ENCODE data around the gene FUCA1. TPM values are rescaled to one million over a fixed set of nuclear protein-coding genes. Genes with fewer than 3 reads are reported as not detected.

FUCA1 gene
- total RNA-seq, 1 donor from 2014 or later: 8.8 TPM

- Mint-ChIP-seq H3K27me3 (ENCODE audit: unreplicated experiment) (no peaks in the 10 kb centered on the region), H3K27ac (ENCODE audit: unreplicated experiment) (no peak overlapping the region), H3K9me3 (ENCODE audit: unreplicated experiment) (no peaks in the 10 kb centered on the region), H3K36me3 (ENCODE audit: unreplicated experiment) (no peaks in the 10 kb centered on the region), H3K4me1 (ENCODE audit: low read depth, unreplicated experiment) (no peaks in the 10 kb centered on the region), H3K4me3 (ENCODE audit: unreplicated experiment) (peak overlapping the region; percentile 56)
- DNase-seq: peak; percentile 59
- peak; percentile 62 for TF ChIP-seq CTCF (IDR thresholded peaks at IDR 0.05; ENCODE audit: partially characterized antibody, unreplicated experiment)
These were observed 57.1 kb downstream of the FUCA1 start for GRCh38 chr1:23810818-23811540.

- DNase-seq: peak; percentile 82
- Mint-ChIP-seq H3K4me3 (ENCODE audit: unreplicated experiment) (no peak overlapping the region), H3K27me3 (ENCODE audit: unreplicated experiment) (no peaks in the 10 kb centered on the region), H3K27ac (ENCODE audit: unreplicated experiment) (no peak overlapping the region), H3K36me3 (ENCODE audit: unreplicated experiment) (no peaks in the 10 kb centered on the region), H3K9me3 (ENCODE audit: unreplicated experiment) (no peaks in the 10 kb centered on the region), H3K4me1 (ENCODE audit: low read depth, unreplicated experiment) (no peaks in the 10 kb centered on the region)
- TF ChIP-seq CTCF (IDR thresholded peaks at IDR 0.05; ENCODE audit: partially characterized antibody, unreplicated experiment): peak; percentile 49
These were observed 58.3 kb downstream of the FUCA1 start for GRCh38 chr1:23809751-23810171.

GRCh38 chr1:23807453-23807852 lies 60.6 kb downstream of the FUCA1 start:
- Mint-ChIP-seq H3K27ac (ENCODE audit: unreplicated experiment) (no peak overlapping the region), H3K4me1 (ENCODE audit: low read depth, unreplicated experiment) (no peaks in the 10 kb centered on the region), H3K4me3 (ENCODE audit: unreplicated experiment) (no peak overlapping the region), H3K27me3 (ENCODE audit: unreplicated experiment) (no peaks in the 10 kb centered on the region), H3K9me3 (ENCODE audit: unreplicated experiment) (no peaks in the 10 kb centered on the region), H3K36me3 (ENCODE audit: unreplicated experiment) (no peaks in the 10 kb centered on the region)
- TF ChIP-seq CTCF (IDR thresholded peaks at IDR 0.05; ENCODE audit: partially characterized antibody, unreplicated experiment): no peak
- DNase-seq: no peak

GRCh38 chr1:23806280-23806679 lies 61.8 kb downstream of the FUCA1 start:
- Mint-ChIP-seq H3K36me3 (ENCODE audit: unreplicated experiment) (no peaks in the 10 kb centered on the region), H3K9me3 (ENCODE audit: unreplicated experiment) (peaks cover under 1% of the 10 kb centered on the region), H3K27me3 (ENCODE audit: unreplicated experiment) (peaks cover 2% of the 10 kb centered on the region), H3K4me3 (ENCODE audit: unreplicated experiment) (no peak overlapping the region), H3K4me1 (ENCODE audit: low read depth, unreplicated experiment) (peaks cover under 1% of the 10 kb centered on the region), H3K27ac (ENCODE audit: unreplicated experiment) (no peak overlapping the region)
- TF ChIP-seq CTCF (IDR thresholded peaks at IDR 0.05; ENCODE audit: partially characterized antibody, unreplicated experiment): no peak
- DNase-seq: no peak

GRCh38 chr1:23805025-23805424 lies 63.1 kb downstream of the FUCA1 start:
- H3K4me1 Mint-ChIP-seq (ENCODE audit: low read depth, unreplicated experiment): peaks cover 2% of the 10 kb centered on the region
- H3K36me3 Mint-ChIP-seq (ENCODE audit: unreplicated experiment): no peaks in the 10 kb centered on the region
- no peak for TF ChIP-seq CTCF (IDR thresholded peaks at IDR 0.05; ENCODE audit: partially characterized antibody, unreplicated experiment)
- DNase-seq: no peak
- peaks cover 3% of the 10 kb centered on the region for H3K9me3 Mint-ChIP-seq (ENCODE audit: unreplicated experiment)
- no peak overlapping the region for H3K4me3 Mint-ChIP-seq (ENCODE audit: unreplicated experiment)
- H3K27me3 Mint-ChIP-seq (ENCODE audit: unreplicated experiment): peaks cover 2% of the 10 kb centered on the region
- H3K27ac Mint-ChIP-seq (ENCODE audit: unreplicated experiment): no peak overlapping the region

Data from glutamatergic neuron (in vitro differentiated cells).